GM19238 (cell line): ENCODE results near the gene EMILIN2.
"Not testable (repeated sequence)": the region's sequence is repeated elsewhere in the genome, so short reads cannot be mapped to it uniquely, and the experiment has no call there.

Experiments used
- DNase-seq: peaks from one replicate; pipeline ENCODE4 v3.0.0; 2011; ENCODE audit warnings: low spot score; ENCODE audit not compliant: insufficient read length

Gene EMILIN2

GRCh38 chr18:2846636-2847316, at the start of gene EMILIN2:
EMILIN2 (plus strand) TSS chr18:2847006; CDS start chr18:2847189, 183 bp downstream.
- DNase-seq: no peak

GRCh38 chr18:2797951-2798350, 48.9 kb upstream of the EMILIN2 start:
- DNase-seq: no peak

GRCh38 chr18:2799369-2799768, 47.4 kb upstream of the EMILIN2 start:
- DNase-seq: no peak

- DNase-seq: no peak
These were observed 40.5 kb upstream of the EMILIN2 start for GRCh38 chr18:2805970-2806943.

- not testable (repeated sequence) for DNase-seq
These were observed 38.2 kb upstream of the EMILIN2 start for GRCh38 chr18:2808640-2809039.

- not testable (repeated sequence) for DNase-seq
These were observed 37.1 kb upstream of the EMILIN2 start for GRCh38 chr18:2809666-2810183.

GRCh38 chr18:2811416-2811815, 35.4 kb upstream of the EMILIN2 start:
- no peak for DNase-seq

- DNase-seq: no peak
These were observed 31.9 kb upstream of the EMILIN2 start for GRCh38 chr18:2814928-2815327.

- no peak for DNase-seq
These were observed 28.5 kb upstream of the EMILIN2 start for GRCh38 chr18:2818281-2818680.

GRCh38 chr18:2821695-2822094, 25.1 kb upstream of the EMILIN2 start:
- DNase-seq: no peak

GRCh38 chr18:2822213-2822921, 24.4 kb upstream of the EMILIN2 start:
- no peak for DNase-seq

- DNase-seq: no peak
These were observed 23.6 kb upstream of the EMILIN2 start for GRCh38 chr18:2823202-2823601.

- DNase-seq: no peak
These were observed 22.8 kb upstream of the EMILIN2 start for GRCh38 chr18:2823966-2824365.

GRCh38 chr18:2824865-2825264, 21.9 kb upstream of the EMILIN2 start:
- DNase-seq: no peak

GRCh38 chr18:2825613-2826175, 21.1 kb upstream of the EMILIN2 start:
- no peak for DNase-seq

- no peak for DNase-seq
These were observed 20.2 kb upstream of the EMILIN2 start for GRCh38 chr18:2826581-2826980.

GRCh38 chr18:2827061-2827460, 19.7 kb upstream of the EMILIN2 start:
- no peak for DNase-seq

- not testable (repeated sequence) for DNase-seq
These were observed 10.7 kb upstream of the EMILIN2 start for GRCh38 chr18:2836118-2836517.

- DNase-seq: not testable (repeated sequence)
These were observed 9.5 kb upstream of the EMILIN2 start for GRCh38 chr18:2837290-2837689.

- no peak for DNase-seq
These were observed 7.6 kb upstream of the EMILIN2 start for GRCh38 chr18:2839202-2839601.

GRCh38 chr18:2840521-2840920, 6.3 kb upstream of the EMILIN2 start:
- DNase-seq: no peak
